HFF-Myc (cell line): ENCODE results near the gene GREM2.

Source experiments
- DNase-seq: peaks from one replicate; pipeline ENCODE4 v3.0.0-alpha.2; 2011; ENCODE audit warnings: low read depth; ENCODE audit errors: extremely low read depth
- H3K4me3 ChIP-seq: replicated peaks from 2 replicates; pipeline ENCODE4 v1.5.1; 2011; ENCODE audit warnings: low read depth, mild to moderate bottlenecking, control low read depth, low read length
- CTCF ChIP-seq: IDR thresholded peaks from 2 replicates; pipeline ENCODE4 v1.5.1; 2012; ENCODE audit warnings: mild to moderate bottlenecking, low read depth, low read length, control low read depth; ENCODE audit errors: missing control alignments

The GREM2 gene

GRCh38 chr1:240553351-240553750, 58.6 kb downstream of the GREM2 start:
- no peak for TF ChIP-seq CTCF
- no peak for DNase-seq

GRCh38 chr1:240539769-240540414, 72.1 kb downstream of the GREM2 start:
- no peak for DNase-seq
- H3K4me3 ChIP-seq, result no peak overlapping the region

More at GRCh38 chr1:240553351-240553750, 58.6 kb downstream of the GREM2 start:
- H3K4me3 ChIP-seq, result no peak overlapping the region

GRCh38 chr1:240538776-240539430, 73.1 kb downstream of the GREM2 start:
- no peak for TF ChIP-seq CTCF
- no peak overlapping the region for H3K4me3 ChIP-seq
- DNase-seq, result no peak

More at GRCh38 chr1:240539769-240540414, 72.1 kb downstream of the GREM2 start:
- no peak for TF ChIP-seq CTCF

- no peak for DNase-seq
- no peak overlapping the region for H3K4me3 ChIP-seq
- TF ChIP-seq CTCF, result no peak
Observed at GRCh38 chr1:240533154-240533780, 78.7 kb downstream of the GREM2 start.

GRCh38 chr1:240528591-240528990, 83.4 kb downstream of the GREM2 start:
- no peak for DNase-seq
- no peak overlapping the region for H3K4me3 ChIP-seq
- no peak for TF ChIP-seq CTCF

GRCh38 chr1:240527086-240527485, 84.9 kb downstream of the GREM2 start:
- TF ChIP-seq CTCF, result no peak
- no peak for DNase-seq

More at GRCh38 chr1:240527086-240527485, 84.9 kb downstream of the GREM2 start:
- no peak overlapping the region for H3K4me3 ChIP-seq
